GM12891 (cell line): ENCODE data around the gene GAS7.

Experiments
- POLR2A ChIP-seq: IDR thresholded peaks from 2 replicates; pipeline ENCODE4 v1.6.1; 2011; ENCODE audit warnings: low read depth, low read length, control low read depth
- TAF1 ChIP-seq: IDR thresholded peaks from 2 replicates; pipeline ENCODE4 v1.6.1; 2011; ENCODE audit warnings: low read depth, low read length, control low read depth

GRCh38 chr17:10052106-10052813 is 146.1 kb downstream of the GAS7 start:
- no peak for TF ChIP-seq POLR2A
- TF ChIP-seq TAF1, result no peak
